Measurements from ENCODE around the gene NPEPPS. TPM values are rescaled to one million over a fixed set of nuclear protein-coding genes. Genes with fewer than 3 reads are reported as not detected.
A peak's percentile ranks its signal among the peaks of the same experiment; 100 is the strongest.
"Not testable (repeated sequence)": the region's sequence is repeated elsewhere in the genome, so short reads cannot be mapped to it uniquely, and the experiment has no call there.

Gene NPEPPS
- total RNA-seq, 5 donors from 2014 or later (not counting 1 experiment from before 2014, with no cell fraction given), result 92.7 to 106 (median 97.4) TPM

- H3K36me3 Mint-ChIP-seq; H3K4me3 ChIP-seq (ENCODE audit: control insufficient read depth in 1 of 2, extremely low read depth in 1 of 2, low read length in 1 of 2); H3K27ac Mint-ChIP-seq; DNase-seq; H3K36me3 ChIP-seq (ENCODE audit: control insufficient read depth in 2 of 2, extremely low read depth in 1 of 2, insufficient read depth in 1 of 2, low read length in 1 of 2); H3K9me3 Mint-ChIP-seq; H3K4me3 Mint-ChIP-seq; H3K4me1 Mint-ChIP-seq; POLR2A ChIA-PET; H3K27ac ChIP-seq (ENCODE audit: low read length); H3K27me3 ChIP-seq (replicated peaks in 1 of 2; ENCODE audit: control insufficient read depth in 2 of 2, extremely low read depth in 1 of 2, insufficient read depth in 2 of 2, low read length in 1 of 2); H3K9me3 ChIP-seq; ATAC-seq (replicated peaks in 1 of 4); H3K4me1 ChIP-seq (ENCODE audit: control insufficient read depth in 1 of 2, extremely low read depth in 1 of 2, insufficient read depth in 2 of 2, low read length in 2 of 2); CTCF ChIA-PET; H3K27me3 Mint-ChIP-seq: not testable (repeated sequence)
Measured at GRCh38 chr17:47522341-47522740, 8.6 kb upstream of the NPEPPS start.

GRCh38 chr17:47531233-47531820, 419 bp downstream of the NPEPPS start:
- WGBS (ENCODE audit: insufficient coverage), result no CpG with 5 or more reads among the region's 61 CpGs
- H3K27ac ChIP-seq (ENCODE audit: low read length); CTCF ChIA-PET: not testable (repeated sequence)

DNA sequence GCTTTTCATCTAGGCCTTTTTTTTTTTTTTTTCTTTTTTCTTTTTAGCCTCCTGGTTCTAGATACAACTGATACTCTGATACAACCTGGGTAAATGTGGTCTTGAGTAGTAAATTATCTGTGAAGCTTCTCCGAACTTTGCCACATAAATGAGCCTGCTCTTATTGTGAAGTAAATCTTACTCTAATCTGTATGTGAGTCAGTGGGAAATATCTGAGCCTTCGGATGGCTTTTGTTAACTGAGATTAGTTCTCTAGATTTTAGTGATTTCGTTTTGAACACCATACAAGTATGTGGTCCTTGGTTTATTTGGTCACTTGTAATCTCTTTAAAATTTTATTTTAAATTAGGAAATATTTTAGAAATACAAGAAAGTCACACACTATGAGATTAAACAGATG, 8.2 kb downstream of the NPEPPS start:
- no CpG with 5 or more reads among the region's 3 CpGs for WGBS (ENCODE audit: insufficient coverage)
- DNase-seq; H3K27me3 ChIP-seq (replicated peaks in 1 of 2; ENCODE audit: control insufficient read depth in 2 of 2, extremely low read depth in 1 of 2, insufficient read depth in 2 of 2, low read length in 1 of 2); H3K4me1 ChIP-seq (ENCODE audit: control insufficient read depth in 1 of 2, extremely low read depth in 1 of 2, insufficient read depth in 2 of 2, low read length in 2 of 2); H3K4me3 Mint-ChIP-seq; H3K36me3 ChIP-seq (ENCODE audit: control insufficient read depth in 2 of 2, extremely low read depth in 1 of 2, insufficient read depth in 1 of 2, low read length in 1 of 2); CTCF ChIA-PET; POLR2A ChIA-PET; H3K9me3 ChIP-seq; H3K36me3 Mint-ChIP-seq; H3K4me3 ChIP-seq (ENCODE audit: control insufficient read depth in 1 of 2, extremely low read depth in 1 of 2, low read length in 1 of 2); H3K27ac ChIP-seq (ENCODE audit: low read length); H3K27ac Mint-ChIP-seq; H3K9me3 Mint-ChIP-seq; ATAC-seq (replicated peaks in 1 of 4); H3K27me3 Mint-ChIP-seq: not testable (repeated sequence)
- peaks cover 0 to 18% (median 16%) of the 10 kb centered on the region in 3 donors for H3K4me1 Mint-ChIP-seq

More at GRCh38 chr17:47531233-47531820, 419 bp downstream of the NPEPPS start:
- peaks cover 13 to 19% (median 14%) of the 10 kb centered on the region in 3 donors for H3K4me1 Mint-ChIP-seq
- DNase-seq, result peak in 14 of 35 experiments; percentile 1 to 35 (median 8)
- H3K27me3 ChIP-seq (replicated peaks in 1 of 2; ENCODE audit: control insufficient read depth in 2 of 2, extremely low read depth in 1 of 2, insufficient read depth in 2 of 2, low read length in 1 of 2); POLR2A ChIA-PET; H3K36me3 Mint-ChIP-seq; H3K36me3 ChIP-seq (ENCODE audit: control insufficient read depth in 2 of 2, extremely low read depth in 1 of 2, insufficient read depth in 1 of 2, low read length in 1 of 2); H3K9me3 ChIP-seq; H3K4me1 ChIP-seq (ENCODE audit: control insufficient read depth in 1 of 2, extremely low read depth in 1 of 2, insufficient read depth in 2 of 2, low read length in 2 of 2); H3K9me3 Mint-ChIP-seq; H3K27ac Mint-ChIP-seq; H3K27me3 Mint-ChIP-seq: not testable (repeated sequence)
- H3K4me3 Mint-ChIP-seq, result peak overlapping the region in 2 of 3 donors; percentile 41 to 89
- ATAC-seq (replicated peaks in 1 of 4), result peak; percentile 20 to 34 (median 26)
- H3K4me3 ChIP-seq (ENCODE audit: control insufficient read depth in 1 of 2, extremely low read depth in 1 of 2, low read length in 1 of 2), result peak overlapping the region in 1 of 2 donors; percentile 52

GRCh38 chr17:47541676-47542075, 10.8 kb downstream of the NPEPPS start:
- WGBS (ENCODE audit: insufficient coverage), result no CpG with 5 or more reads among the region's 2 CpGs
- H3K36me3 ChIP-seq (ENCODE audit: control insufficient read depth in 2 of 2, extremely low read depth in 1 of 2, insufficient read depth in 1 of 2, low read length in 1 of 2); H3K27ac ChIP-seq (ENCODE audit: low read length); H3K27ac Mint-ChIP-seq; H3K4me1 ChIP-seq (ENCODE audit: control insufficient read depth in 1 of 2, extremely low read depth in 1 of 2, insufficient read depth in 2 of 2, low read length in 2 of 2); H3K27me3 ChIP-seq (replicated peaks in 1 of 2; ENCODE audit: control insufficient read depth in 2 of 2, extremely low read depth in 1 of 2, insufficient read depth in 2 of 2, low read length in 1 of 2); H3K27me3 Mint-ChIP-seq; DNase-seq; H3K9me3 ChIP-seq; H3K9me3 Mint-ChIP-seq; CTCF ChIA-PET; H3K36me3 Mint-ChIP-seq; ATAC-seq (replicated peaks in 1 of 4); H3K4me3 ChIP-seq (ENCODE audit: control insufficient read depth in 1 of 2, extremely low read depth in 1 of 2, low read length in 1 of 2); POLR2A ChIA-PET; H3K4me3 Mint-ChIP-seq: not testable (repeated sequence)
- H3K4me1 Mint-ChIP-seq, result peaks cover 0 to 14% (median 12%) of the 10 kb centered on the region in 3 donors

GRCh38 chr17:47544327-47544726, 13.4 kb downstream of the NPEPPS start:
- H3K4me3 ChIP-seq (ENCODE audit: control insufficient read depth in 1 of 2, extremely low read depth in 1 of 2, low read length in 1 of 2); ATAC-seq (replicated peaks in 1 of 4); H3K27me3 Mint-ChIP-seq; H3K4me1 ChIP-seq (ENCODE audit: control insufficient read depth in 1 of 2, extremely low read depth in 1 of 2, insufficient read depth in 2 of 2, low read length in 2 of 2); DNase-seq; H3K27me3 ChIP-seq (replicated peaks in 1 of 2; ENCODE audit: control insufficient read depth in 2 of 2, extremely low read depth in 1 of 2, insufficient read depth in 2 of 2, low read length in 1 of 2); CTCF ChIA-PET; POLR2A ChIA-PET; H3K27ac ChIP-seq (ENCODE audit: low read length); H3K4me3 Mint-ChIP-seq; H3K27ac Mint-ChIP-seq; H3K36me3 ChIP-seq (ENCODE audit: control insufficient read depth in 2 of 2, extremely low read depth in 1 of 2, insufficient read depth in 1 of 2, low read length in 1 of 2); H3K9me3 Mint-ChIP-seq; H3K36me3 Mint-ChIP-seq; H3K9me3 ChIP-seq: not testable (repeated sequence)
- peaks cover 0 to 10% (median 7%) of the 10 kb centered on the region in 3 donors for H3K4me1 Mint-ChIP-seq
- no CpG with 5 or more reads among the region's 6 CpGs for WGBS (ENCODE audit: insufficient coverage)

GRCh38 chr17:47554733-47555132, 23.8 kb downstream of the NPEPPS start:
- H3K27me3 ChIP-seq (replicated peaks in 1 of 2; ENCODE audit: control insufficient read depth in 2 of 2, extremely low read depth in 1 of 2, insufficient read depth in 2 of 2, low read length in 1 of 2); H3K4me3 Mint-ChIP-seq; H3K4me1 ChIP-seq (ENCODE audit: control insufficient read depth in 1 of 2, extremely low read depth in 1 of 2, insufficient read depth in 2 of 2, low read length in 2 of 2); ATAC-seq (replicated peaks in 1 of 4); POLR2A ChIA-PET; CTCF ChIA-PET; H3K9me3 Mint-ChIP-seq; H3K4me3 ChIP-seq (ENCODE audit: control insufficient read depth in 1 of 2, extremely low read depth in 1 of 2, low read length in 1 of 2); H3K27ac ChIP-seq (ENCODE audit: low read length); H3K36me3 Mint-ChIP-seq; H3K27me3 Mint-ChIP-seq; DNase-seq; H3K36me3 ChIP-seq (ENCODE audit: control insufficient read depth in 2 of 2, extremely low read depth in 1 of 2, insufficient read depth in 1 of 2, low read length in 1 of 2); H3K9me3 ChIP-seq: not testable (repeated sequence)
- Mint-ChIP-seq H3K27ac (peak overlapping the region in 1 of 2 donors; percentile 41), H3K4me1 (peaks cover 5 to 11% (median 9%) of the 10 kb centered on the region in 3 donors)
- WGBS (ENCODE audit: insufficient coverage), result no CpG with 5 or more reads among the region's 4 CpGs

GRCh38 chr17:47556108-47556507, 25.2 kb downstream of the NPEPPS start:
- ATAC-seq (replicated peaks in 1 of 4); CTCF ChIA-PET; H3K9me3 Mint-ChIP-seq: not testable (repeated sequence)

More at GRCh38 chr17:47556108-47556507, 25.2 kb downstream of the NPEPPS start:
- H3K27me3 ChIP-seq (replicated peaks in 1 of 2; ENCODE audit: control insufficient read depth in 2 of 2, extremely low read depth in 1 of 2, insufficient read depth in 2 of 2, low read length in 1 of 2); H3K4me1 ChIP-seq (ENCODE audit: control insufficient read depth in 1 of 2, extremely low read depth in 1 of 2, insufficient read depth in 2 of 2, low read length in 2 of 2); H3K27ac ChIP-seq (ENCODE audit: low read length); H3K4me3 Mint-ChIP-seq; H3K27me3 Mint-ChIP-seq; DNase-seq; H3K27ac Mint-ChIP-seq; H3K36me3 Mint-ChIP-seq; POLR2A ChIA-PET; H3K9me3 ChIP-seq; H3K36me3 ChIP-seq (ENCODE audit: control insufficient read depth in 2 of 2, extremely low read depth in 1 of 2, insufficient read depth in 1 of 2, low read length in 1 of 2); H3K4me3 ChIP-seq (ENCODE audit: control insufficient read depth in 1 of 2, extremely low read depth in 1 of 2, low read length in 1 of 2): not testable (repeated sequence)
- H3K4me1 Mint-ChIP-seq, result peaks cover 11 to 20% (median 18%) of the 10 kb centered on the region in 3 donors
- no CpG with 5 or more reads among the region's 3 CpGs for WGBS (ENCODE audit: insufficient coverage)

All from T-cell (primary cell).